ENCODE data around the gene RUFY2.

The RUFY2 gene

DNA sequence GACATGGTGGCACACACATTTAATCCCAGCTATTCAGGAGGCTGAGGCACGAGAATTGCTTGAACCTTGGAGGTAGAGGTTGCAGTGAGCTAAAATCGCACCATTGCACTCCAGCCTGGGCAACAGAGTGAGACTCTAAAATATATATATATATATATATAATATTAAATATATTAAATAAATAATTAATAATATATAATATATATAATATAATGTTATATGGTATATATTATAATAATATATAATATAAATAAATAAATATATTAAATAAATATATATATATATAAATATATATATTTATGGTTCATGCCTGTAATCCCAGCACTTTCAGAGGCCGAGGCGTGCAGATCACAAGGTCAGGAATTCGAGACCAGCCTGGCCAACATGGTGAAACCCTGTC is 40.5 kb downstream of the RUFY2 start:
- DNase-seq, result no peak
- in situ Hi-C loops (cut with HindIII; ENCODE audit: low pct_ligation_motif_present, low pct_unique_long_range_greater_than_20kb, low sequenced_read_pairs), result no loop called here

DNA sequence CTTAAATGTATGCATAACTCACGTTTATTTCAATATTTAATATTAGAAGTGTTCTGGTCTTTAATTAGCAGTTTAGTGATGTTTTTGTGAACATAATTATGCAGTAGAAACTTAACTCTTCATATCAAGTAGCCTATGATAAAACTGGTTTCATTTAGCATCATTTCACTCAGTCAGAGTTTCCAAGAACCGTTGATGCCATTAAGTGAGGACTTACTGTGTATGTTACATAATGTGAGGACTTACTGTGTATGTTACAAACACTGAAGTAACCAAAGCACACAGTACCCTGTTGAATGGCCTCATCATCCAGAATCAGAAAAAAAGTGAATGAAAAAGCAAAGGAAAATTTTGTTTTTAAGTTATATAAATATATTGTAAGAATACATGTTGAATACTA is 41.5 kb downstream of the RUFY2 start:
- in situ Hi-C loops (cut with HindIII; ENCODE audit: low pct_ligation_motif_present, low pct_unique_long_range_greater_than_20kb, low sequenced_read_pairs), result no loop called here
- DNase-seq, result no peak

DNA sequence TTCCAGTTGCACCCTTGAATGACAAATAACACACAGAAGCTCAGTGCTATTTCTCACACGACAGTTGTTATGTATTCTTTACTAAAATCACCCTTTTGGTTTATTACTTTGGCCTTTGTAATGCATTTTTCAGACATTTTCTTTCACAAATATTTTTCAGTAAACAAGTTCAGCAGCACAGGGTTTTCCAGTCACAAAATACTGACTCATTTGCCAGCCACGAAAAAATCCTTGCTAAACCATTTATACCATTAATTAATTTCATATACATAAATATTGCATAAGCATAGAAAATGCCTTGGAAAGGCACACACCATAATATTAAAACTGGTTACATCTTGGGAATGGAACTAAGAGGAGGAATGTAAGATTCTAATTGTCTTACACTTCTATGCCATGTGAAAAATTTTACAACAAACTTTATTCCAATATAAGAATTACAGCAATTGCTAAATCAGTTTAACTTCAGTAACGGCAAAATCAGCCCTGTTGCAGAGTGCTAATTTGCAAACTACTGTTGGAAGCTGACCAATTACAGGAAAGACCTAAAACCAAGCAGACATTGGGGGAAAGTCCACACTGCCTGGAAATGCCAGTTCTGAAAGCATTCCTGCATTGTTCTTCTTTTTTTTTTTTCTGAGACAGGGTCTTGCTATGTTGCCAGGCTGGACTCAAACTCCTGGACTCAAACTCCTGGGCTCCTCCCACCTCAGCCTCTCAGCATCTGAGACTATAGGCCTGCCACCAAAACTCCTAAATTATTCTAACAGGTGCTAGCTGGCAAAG is 42.8 kb downstream of the RUFY2 start:
- no peak for DNase-seq
- in situ Hi-C loops (cut with HindIII; ENCODE audit: low pct_ligation_motif_present, low pct_unique_long_range_greater_than_20kb, low sequenced_read_pairs), result no loop called here

DNA sequence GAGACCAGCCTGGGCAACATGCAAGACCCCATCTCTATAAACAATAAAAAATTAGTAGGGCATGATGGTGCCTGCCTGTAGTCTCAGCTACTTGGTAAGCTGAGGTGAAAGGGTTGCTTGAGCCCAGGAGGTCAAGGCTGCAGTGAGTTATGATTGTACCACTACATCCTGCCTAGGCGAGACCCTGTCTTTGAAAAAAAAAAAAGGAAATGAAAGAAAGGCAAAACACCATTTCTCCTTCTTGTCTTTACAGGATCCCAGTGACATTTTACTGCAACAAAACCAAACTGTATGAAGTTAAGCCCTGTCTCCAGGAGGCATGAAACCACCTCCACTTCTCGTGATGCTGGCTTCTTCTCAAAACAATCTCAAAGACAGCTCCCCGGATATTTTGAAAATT is 44.5 kb downstream of the RUFY2 start:
- in situ Hi-C loops (cut with HindIII; ENCODE audit: low pct_ligation_motif_present, low pct_unique_long_range_greater_than_20kb, low sequenced_read_pairs), result no loop called here
- DNase-seq, result no peak

DNA sequence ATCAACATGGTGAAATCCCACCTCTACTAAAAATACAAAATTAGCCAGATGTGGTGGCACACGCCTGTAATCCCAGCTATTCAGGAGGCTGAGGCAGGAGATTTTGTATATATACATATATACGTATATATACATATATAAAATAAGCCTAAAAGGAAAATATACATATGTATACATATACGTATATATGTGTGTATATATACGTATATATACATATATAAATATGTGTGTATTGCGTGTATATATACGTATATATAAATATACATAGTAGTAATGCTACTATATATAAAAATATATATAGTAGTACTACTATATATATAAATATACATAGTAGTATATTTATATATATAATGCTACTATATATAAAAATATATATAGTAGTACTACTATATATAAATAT is 47.9 kb downstream of the RUFY2 start:
- in situ Hi-C loops (cut with HindIII; ENCODE audit: low pct_ligation_motif_present, low pct_unique_long_range_greater_than_20kb, low sequenced_read_pairs), result no loop called here
- DNase-seq, result no peak

DNA sequence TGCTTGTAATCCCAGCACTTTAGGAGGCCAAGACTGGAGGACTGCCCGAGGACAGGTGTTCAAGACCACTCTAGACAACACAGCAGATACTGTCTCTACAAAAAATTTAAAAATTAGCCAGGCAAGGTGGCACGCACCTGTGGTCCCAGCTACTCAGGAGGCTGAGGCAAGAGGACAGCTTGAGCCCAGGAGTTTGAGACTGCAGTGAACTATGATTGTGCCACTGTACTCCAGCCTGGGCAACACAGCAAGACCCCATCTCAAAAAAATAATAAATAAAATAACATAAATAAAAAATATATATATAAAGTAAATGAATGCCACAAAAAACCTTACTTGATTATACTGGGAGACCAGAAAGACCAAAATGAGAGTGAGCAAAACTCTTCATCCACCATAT is 53.5 kb downstream of the RUFY2 start:
- no peak for DNase-seq
- in situ Hi-C loops (cut with HindIII; ENCODE audit: low pct_ligation_motif_present, low pct_unique_long_range_greater_than_20kb, low sequenced_read_pairs), result no loop called here

DNA sequence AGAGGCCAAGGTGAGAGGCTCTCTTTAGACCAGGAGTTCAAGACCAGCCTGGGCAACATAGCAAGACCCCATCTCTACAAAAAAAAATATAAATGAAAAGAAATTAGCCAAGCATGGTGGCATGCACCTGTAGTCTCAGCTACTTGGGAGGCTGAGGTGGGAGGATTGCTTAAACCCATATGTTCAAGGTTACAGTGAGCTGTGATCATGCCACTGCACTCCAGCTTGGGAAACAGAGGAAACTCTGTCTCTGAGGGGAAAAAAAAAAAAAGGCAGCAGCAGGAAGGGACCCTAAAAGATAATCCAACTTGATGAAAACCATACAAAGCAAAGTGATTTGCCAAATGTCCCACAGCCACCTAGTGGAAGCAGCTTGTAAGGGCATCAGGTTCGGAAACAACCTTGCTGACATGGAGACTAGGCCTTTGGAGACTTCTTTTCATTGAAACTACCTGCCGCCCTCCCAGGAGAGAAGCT is 58.8 kb downstream of the RUFY2 start:
- in situ Hi-C loops (cut with HindIII; ENCODE audit: low pct_ligation_motif_present, low pct_unique_long_range_greater_than_20kb, low sequenced_read_pairs), result no loop called here
- DNase-seq, result peak; percentile 63

DNA sequence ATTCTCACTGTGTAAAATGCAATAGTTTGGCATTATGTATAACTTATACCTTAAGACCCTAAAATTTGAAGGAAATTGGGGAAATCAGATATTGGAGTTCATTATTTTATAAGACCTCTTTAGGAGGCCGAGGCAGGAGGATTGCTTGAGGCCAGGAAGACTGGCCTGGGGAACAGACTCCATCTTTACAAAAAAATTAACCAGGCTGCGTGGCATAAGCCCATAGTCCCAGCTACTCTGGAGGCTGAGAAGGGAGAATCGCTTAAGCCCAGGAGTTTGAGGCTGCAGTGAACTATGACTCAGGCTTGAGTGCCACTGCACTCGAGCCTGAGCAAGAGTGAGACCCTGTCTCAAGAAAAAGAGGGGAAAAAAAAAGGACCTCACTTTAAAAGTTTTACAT is 60.3 kb downstream of the RUFY2 start:
- in situ Hi-C loops (cut with HindIII; ENCODE audit: low pct_ligation_motif_present, low pct_unique_long_range_greater_than_20kb, low sequenced_read_pairs), result no loop called here
- DNase-seq, result no peak

DNA sequence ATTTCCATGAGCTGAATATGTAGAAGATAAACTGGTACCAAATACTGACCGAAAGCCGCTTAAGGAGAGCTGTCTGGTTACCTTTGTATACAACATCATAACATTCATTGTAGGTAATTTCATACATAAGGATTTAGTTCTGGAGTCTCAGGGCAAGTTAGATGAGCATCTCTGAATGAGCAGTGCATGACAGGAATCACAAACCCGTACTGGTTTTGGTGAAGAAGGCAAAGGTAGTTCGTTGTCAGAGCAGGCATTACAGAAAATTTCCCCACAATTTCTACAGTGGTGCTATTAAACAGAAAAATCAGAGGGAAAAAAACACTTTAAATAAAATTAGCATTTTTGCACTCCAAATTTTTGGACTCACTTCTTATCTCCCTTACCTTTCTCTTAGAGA is 61.5 kb downstream of the RUFY2 start:
- in situ Hi-C loops (cut with HindIII; ENCODE audit: low pct_ligation_motif_present, low pct_unique_long_range_greater_than_20kb, low sequenced_read_pairs), result no loop called here

DNA sequence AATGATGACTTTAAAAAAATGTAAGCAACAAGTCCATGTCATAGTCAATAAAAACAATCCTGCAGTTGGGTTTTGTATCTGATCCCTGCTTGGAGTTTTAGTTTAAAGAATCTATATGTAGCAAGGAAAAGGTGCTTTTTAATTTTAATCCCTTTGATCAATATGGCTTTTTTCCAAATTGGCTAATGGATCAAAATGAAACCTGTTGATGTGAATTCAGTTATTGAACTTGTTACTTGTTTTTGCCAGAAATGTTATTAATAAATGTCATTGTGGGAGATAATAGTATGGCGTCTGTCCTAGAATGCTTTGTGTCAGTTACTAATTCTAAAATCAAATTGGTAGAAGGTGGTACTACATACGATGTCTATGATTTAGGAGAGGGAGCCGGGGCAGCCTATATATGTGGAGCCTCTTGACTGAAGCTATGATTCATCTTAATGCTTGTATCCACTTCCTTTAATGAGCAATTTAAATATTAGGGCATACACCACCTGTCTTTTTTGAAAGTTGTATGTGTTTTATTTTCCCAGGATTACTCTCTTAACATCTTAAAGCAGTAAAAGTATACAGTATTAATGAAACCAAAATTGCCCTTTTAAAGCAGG is 64.1 kb downstream of the RUFY2 start:
- in situ Hi-C loops (cut with HindIII; ENCODE audit: low pct_ligation_motif_present, low pct_unique_long_range_greater_than_20kb, low sequenced_read_pairs), result no loop called here
- no peak for DNase-seq

More for the DNA sequence above, 61.5 kb downstream of the RUFY2 start:
- no peak for DNase-seq

DNA sequence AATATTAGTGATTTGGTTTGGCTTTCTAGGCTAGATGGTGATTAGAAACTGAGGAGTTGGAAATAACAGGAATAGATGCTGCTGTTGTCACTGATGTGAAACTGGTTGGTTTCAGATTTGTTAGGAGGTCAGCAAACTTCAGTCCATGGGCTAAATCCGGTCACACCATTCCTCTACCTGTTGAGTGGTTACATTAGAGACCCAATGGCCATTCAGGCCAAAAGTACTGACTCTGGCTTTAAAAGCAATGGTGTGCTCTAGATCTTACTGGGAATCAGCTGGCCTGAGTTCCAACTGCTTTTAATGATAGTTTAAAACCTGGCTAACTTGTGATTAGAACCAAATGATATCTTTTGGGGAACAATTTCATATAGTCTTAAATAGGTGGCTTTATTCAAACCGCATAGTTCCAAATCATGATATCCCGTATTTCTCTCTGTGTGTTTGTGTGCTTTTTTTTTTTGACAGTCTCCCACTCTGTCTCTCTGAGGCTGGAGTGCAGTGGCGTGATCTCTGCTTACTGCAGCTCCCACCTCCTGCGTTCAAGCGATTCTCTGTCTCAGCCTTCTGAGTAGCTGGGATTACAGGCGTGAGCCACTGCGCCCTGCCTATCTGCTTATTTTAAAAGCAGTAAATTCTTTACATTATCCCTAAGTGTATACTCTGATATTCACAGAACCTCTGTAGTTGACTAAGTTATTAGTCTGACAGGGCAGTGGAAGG is 66.6 kb downstream of the RUFY2 start:
- in situ Hi-C loops (cut with HindIII; ENCODE audit: low pct_ligation_motif_present, low pct_unique_long_range_greater_than_20kb, low sequenced_read_pairs), result no loop called here

DNA sequence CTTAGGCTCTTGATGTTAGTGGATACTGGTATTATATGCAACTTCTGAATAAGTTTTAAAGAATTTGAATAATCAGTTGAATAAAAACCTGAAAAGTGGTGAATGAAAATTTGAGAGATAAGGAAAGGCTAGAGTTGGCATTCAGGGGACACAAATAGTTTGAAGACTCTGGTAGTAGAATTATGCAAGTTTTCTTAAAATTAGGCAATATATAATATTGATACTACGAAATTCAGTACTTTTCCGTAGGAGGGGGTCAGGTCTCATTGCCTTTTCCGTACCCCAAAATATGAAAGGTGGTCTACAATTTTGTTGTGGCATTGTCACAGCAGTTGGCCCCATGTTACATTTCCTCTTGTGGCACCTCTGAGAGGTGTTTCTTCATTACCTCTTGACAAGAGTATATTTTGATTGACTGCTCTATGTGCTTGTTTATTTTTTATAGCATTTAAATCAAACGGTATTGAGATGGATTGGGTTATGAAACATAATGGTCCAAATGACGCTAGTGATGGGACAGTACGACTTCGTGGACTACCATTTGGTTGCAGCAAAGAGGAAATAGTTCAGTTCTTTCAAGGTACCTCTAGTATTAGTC is 70.2 kb downstream of the RUFY2 start:
- in situ Hi-C loops (cut with HindIII; ENCODE audit: low pct_ligation_motif_present, low pct_unique_long_range_greater_than_20kb, low sequenced_read_pairs), result no loop called here
- no peak for DNase-seq

More for the DNA sequence above, 66.6 kb downstream of the RUFY2 start:
- DNase-seq, result no peak

DNA sequence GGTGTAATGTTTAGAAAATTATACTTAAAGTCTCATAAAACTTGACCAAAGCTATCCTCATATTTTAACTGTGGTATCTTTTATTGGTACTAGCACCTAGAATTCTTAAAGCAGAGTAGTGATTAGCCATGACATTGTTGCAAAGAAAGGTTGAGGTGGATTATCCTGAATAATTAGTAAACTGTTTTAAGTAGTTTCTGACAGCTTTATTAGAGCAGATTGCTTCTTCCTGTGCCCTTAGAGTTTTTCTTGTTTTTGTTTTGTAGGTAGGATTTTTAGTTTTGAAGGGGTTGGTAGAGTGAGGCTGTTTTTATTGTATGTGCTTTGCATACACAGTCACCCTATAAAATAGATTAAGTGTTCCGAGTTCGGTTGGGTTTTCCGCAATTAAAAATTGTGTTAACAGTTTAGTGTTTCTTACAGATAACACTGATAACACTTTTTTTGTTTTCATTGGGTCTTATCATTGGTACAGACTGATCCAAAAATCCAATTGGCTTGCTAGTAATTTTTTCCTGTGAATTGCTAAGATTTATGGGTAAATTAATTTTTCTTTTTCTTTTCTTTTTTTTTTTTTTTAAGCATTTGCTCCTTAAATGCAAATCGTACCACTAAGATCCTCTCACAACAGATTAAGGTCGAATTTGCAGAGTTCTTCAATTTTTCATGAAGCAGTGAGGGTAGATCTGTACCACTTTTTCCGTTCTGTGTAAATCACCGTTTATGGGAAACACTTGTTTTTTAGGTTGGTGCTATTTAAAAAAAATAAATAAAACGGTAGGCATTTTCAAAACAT is 72.2 kb downstream of the RUFY2 start:
- DNase-seq, result no peak
- in situ Hi-C loops (cut with HindIII; ENCODE audit: low pct_ligation_motif_present, low pct_unique_long_range_greater_than_20kb, low sequenced_read_pairs), result no loop called here

DNA sequence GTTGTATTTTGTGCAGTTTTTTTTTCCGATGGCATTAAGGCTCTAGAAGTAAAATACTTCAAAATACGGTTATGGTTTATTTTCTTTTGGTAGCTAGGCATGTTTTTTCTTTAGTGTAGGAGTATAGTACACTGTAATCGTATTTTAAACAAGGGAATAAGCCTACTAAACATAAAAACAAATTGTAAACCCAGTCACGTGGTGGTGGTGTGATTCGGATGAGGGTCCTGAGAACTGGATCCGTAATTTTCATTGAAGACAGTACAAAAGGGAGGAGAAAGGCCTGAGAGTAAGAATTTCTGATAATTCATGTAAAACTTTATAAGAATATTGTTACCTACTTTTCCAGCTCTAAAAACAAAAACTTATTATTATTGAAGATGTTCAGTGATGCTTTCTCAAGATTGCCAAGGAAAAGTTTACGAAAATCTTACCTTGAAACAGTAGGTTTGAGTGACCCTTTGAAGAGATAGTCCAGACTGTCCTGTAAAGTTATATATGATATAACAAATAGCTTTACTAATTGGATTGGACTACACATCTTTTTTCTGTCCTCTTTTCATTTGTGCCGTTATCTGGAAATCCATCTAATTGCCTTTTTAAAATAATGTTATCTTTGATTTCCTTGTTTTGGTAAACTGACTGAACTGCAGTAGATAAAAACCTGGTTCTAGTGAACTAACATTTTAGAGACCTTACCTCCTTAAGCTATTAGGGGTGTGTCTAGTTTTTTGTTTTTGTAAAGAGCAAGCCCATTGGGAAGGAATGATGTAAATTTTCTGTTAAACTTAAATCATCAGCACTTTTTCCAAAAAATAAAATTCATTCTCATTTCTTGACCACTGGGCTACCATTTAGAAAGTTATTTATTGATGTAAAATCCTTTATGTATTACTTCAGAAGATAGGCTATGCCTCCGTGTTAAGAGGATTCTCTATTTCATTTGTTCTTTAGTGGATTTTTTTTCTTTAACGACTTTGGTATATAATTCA is 73.3 kb downstream of the RUFY2 start:
- in situ Hi-C loops (cut with HindIII; ENCODE audit: low pct_ligation_motif_present, low pct_unique_long_range_greater_than_20kb, low sequenced_read_pairs), result no loop called here
- DNase-seq, result no peak

DNA sequence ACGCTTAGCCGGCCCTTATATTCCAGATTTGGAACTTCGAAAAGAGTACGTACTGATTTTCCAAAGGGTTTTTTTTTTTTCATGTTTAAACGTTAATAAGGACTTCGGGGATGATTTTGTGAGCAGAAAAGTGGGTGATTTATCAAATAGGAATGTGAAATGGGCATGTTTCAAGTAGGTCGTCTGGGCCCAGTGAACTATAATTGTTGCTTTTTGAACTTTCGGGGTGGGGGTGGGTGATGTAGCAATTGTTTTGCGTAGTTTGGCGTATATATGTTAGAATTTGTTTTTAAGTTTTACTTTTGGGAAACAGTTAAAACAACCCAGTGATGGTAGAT is 74.0 kb downstream of the RUFY2 start:
- DNase-seq, result peak; percentile 78
- in situ Hi-C loops (cut with HindIII; ENCODE audit: low pct_ligation_motif_present, low pct_unique_long_range_greater_than_20kb, low sequenced_read_pairs), result no loop called here

DNA sequence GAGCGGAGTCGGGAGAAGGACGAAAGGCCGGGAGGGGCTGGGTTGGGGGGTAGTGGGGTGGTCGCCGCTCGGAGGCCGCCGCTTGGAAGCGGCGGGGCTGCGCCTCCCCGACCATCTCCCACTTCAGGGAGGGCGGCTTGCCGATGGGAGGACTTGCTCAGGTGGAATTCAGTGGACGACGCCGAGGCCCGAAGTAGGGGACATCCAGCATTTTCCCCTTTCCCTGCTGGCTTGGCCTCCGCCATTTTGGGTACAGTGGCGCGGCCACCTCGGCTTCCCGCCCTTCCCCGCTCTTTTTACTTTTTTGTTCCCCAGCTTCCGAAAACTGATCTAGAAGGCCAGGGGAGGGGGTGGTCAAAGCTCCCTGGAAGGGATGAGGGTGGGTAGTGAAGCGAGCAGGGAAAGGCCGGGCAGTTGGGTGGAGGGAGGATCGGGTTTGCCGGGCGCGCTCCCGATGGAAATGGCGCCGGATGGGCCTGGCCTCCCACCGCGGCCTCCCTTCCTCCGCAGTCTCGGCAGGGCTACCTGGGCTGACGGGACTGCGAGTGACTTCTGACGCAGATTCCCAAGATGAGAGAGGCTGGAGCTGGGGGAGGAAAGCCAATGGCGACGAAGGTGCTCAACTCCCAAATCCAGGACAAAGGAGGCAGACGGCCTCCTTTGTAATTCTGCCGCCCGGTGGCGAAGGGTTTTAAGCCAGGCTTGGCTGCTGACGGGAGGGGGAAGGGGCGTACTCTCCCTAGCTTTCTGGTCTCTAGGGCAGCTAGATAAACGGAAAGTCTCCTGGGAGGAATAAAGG is 74.6 kb downstream of the RUFY2 start, which contains the start of gene PBLD:
PBLD (minus strand) TSS at position 670 of the 799 bp plus-strand sequence. CDS start 26,084 bp downstream, outside the sequence.
- peak; percentile 83 for DNase-seq
- in situ Hi-C loops (cut with HindIII; ENCODE audit: low pct_ligation_motif_present, low pct_unique_long_range_greater_than_20kb, low sequenced_read_pairs), result no loop called here
